Measurements from ENCODE around the gene KLHL30.

Gene KLHL30

GRCh38 chr2:238138331-238139195 is at the start of gene KLHL30:
Gene KLHL30 (plus strand): TSS chr2:238138668. CDS start chr2:238140755, 2,087 bp downstream.
- no peak for DNase-seq

GRCh38 chr2:238090887-238091286 is 47.6 kb upstream of the KLHL30 start:
- DNase-seq: no peak

- no peak for DNase-seq
These were observed 46.9 kb upstream of the KLHL30 start for GRCh38 chr2:238091436-238092060.

- DNase-seq: no peak
These were observed 45.9 kb upstream of the KLHL30 start for GRCh38 chr2:238092486-238093035.

GRCh38 chr2:238093181-238094140 is 45.0 kb upstream of the KLHL30 start:
- no peak for DNase-seq

- DNase-seq: no peak
These were observed 43.9 kb upstream of the KLHL30 start for GRCh38 chr2:238094438-238095022.

- no peak for DNase-seq
These were observed 43.3 kb upstream of the KLHL30 start for GRCh38 chr2:238095143-238095542.

- DNase-seq: no peak
These were observed 42.0 kb upstream of the KLHL30 start for GRCh38 chr2:238096311-238097011.

- peak; percentile 37 for DNase-seq
These were observed 41.1 kb upstream of the KLHL30 start for GRCh38 chr2:238097201-238097987.

GRCh38 chr2:238097988-238098871 is 40.2 kb upstream of the KLHL30 start:
- DNase-seq: peak; percentile 90

GRCh38 chr2:238098901-238099713 is 39.4 kb upstream of the KLHL30 start:
- no peak for DNase-seq

- DNase-seq: no peak
These were observed 38.8 kb upstream of the KLHL30 start for GRCh38 chr2:238099714-238100048.

- peak; percentile 89 for DNase-seq
These were observed 38.2 kb upstream of the KLHL30 start, which contains the start of gene ESPNL for GRCh38 chr2:238100049-238100820. Gene ESPNL (plus strand): TSS chr2:238100340. CDS start chr2:238100420, 80 bp downstream.

GRCh38 chr2:238100821-238101771 is 37.4 kb upstream of the KLHL30 start:
- DNase-seq: no peak

GRCh38 chr2:238101891-238102841 is 36.3 kb upstream of the KLHL30 start:
- DNase-seq: peak; percentile 35

- no peak for DNase-seq
These were observed 35.6 kb upstream of the KLHL30 start for GRCh38 chr2:238102865-238103264.
